ENCODE results near the gene TERC. TPM values are rescaled to one million over a fixed set of nuclear protein-coding genes. Genes with fewer than 3 reads are reported as not detected.
"Not testable (repeated sequence)": the region's sequence is repeated elsewhere in the genome, so short reads cannot be mapped to it uniquely, and the experiment has no call there.

The TERC gene
- total RNA-seq, 2 experiments from 2014 or later: 11.5 to 19.2 TPM

DNA sequence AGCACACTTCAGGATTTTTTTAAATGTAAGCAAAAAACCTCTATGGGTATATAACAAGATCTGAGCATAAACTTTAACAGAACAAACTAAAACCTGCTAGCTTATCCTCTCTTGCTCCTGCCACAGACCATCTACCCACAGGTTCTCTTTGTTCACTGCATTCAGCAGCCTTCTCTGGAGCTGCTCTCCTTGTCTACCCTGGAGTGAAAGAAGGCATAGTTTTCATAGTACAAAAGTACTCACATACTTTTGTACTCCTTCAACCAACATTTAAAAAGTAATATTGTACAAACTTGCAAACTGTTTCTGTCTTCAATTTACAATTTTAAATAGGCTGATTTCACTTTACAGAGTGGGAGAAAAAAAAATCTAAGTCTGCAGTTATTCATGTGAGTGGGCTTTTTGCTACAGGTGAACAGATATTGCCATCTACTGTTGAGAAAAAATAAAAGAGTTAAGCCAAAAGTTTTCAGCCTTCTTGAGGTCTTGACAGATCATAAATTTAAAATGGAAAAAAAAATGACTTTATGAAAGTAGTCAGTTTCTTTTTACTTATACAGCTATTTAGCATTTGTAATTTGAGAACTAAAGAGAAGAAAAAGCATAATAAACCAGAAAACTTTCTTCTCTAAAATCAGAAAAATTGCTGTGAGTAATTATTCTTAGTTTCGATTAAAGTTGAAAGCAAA, 20.4 kb downstream of the TERC start:
- H3K9me3 Mint-ChIP-seq: no peaks in the 10 kb centered on the region
- peaks cover 19% of the 10 kb centered on the region for H3K27me3 Mint-ChIP-seq
- no peaks in the 10 kb centered on the region for H3K36me3 Mint-ChIP-seq
- POLR2A ChIA-PET: no interaction called here
- H3K4me1 Mint-ChIP-seq (ENCODE audit: low read depth): peaks cover 11% of the 10 kb centered on the region
- no peak overlapping the region for H3K4me3 Mint-ChIP-seq
- DNase-seq: no peak
- CTCF ChIA-PET: interaction anchor here (0.6 to 1.9 kb wide), 8 partner anchors 18 to 880 kb away, joined by 3 to 9 read pairs (median 3); no protein-coding TSS in a partner anchor
- H3K27ac Mint-ChIP-seq: no peak overlapping the region
- intact Hi-C loops (cut with micrococcal nuclease): loop anchor here (2.0 to 10.0 kb wide), 3 partner anchors 180 to 596 kb away; no protein-coding TSS in a partner anchor

GRCh38 chr3:169739067-169739466, 25.8 kb downstream of the TERC start:
- POLR2A ChIA-PET: no interaction called here
- H3K36me3 Mint-ChIP-seq: peaks cover 2% of the 10 kb centered on the region
- no peak overlapping the region for H3K4me3 Mint-ChIP-seq

GRCh38 chr3:169731857-169732256, 33.0 kb downstream of the TERC start:
- H3K4me1 Mint-ChIP-seq (ENCODE audit: low read depth); CTCF ChIA-PET; H3K4me3 Mint-ChIP-seq; H3K27ac Mint-ChIP-seq; H3K36me3 Mint-ChIP-seq; POLR2A ChIA-PET; DNase-seq; intact Hi-C loops (cut with micrococcal nuclease): not testable (repeated sequence)
- Mint-ChIP-seq H3K9me3 (peaks cover 33% of the 10 kb centered on the region), H3K27me3 (peaks cover 37% of the 10 kb centered on the region)

More at GRCh38 chr3:169739067-169739466, 25.8 kb downstream of the TERC start:
- no peak for DNase-seq
- peaks cover 6% of the 10 kb centered on the region for H3K27me3 Mint-ChIP-seq
- intact Hi-C loops (cut with micrococcal nuclease): no loop called here
- no peak overlapping the region for H3K27ac Mint-ChIP-seq
- CTCF ChIA-PET: no interaction called here
- H3K4me1 Mint-ChIP-seq (ENCODE audit: low read depth): no peaks in the 10 kb centered on the region
- H3K9me3 Mint-ChIP-seq: peaks cover 25% of the 10 kb centered on the region

GRCh38 chr3:169722724-169723123, 42.1 kb downstream of the TERC start:
- no peak for DNase-seq
- H3K27ac Mint-ChIP-seq: no peak overlapping the region
- peaks cover 3% of the 10 kb centered on the region for H3K9me3 Mint-ChIP-seq
- no peaks in the 10 kb centered on the region for H3K4me1 Mint-ChIP-seq (ENCODE audit: low read depth)
- intact Hi-C loops (cut with micrococcal nuclease): no loop called here
- H3K36me3 Mint-ChIP-seq: no peaks in the 10 kb centered on the region
- ChIA-PET POLR2A (no interaction called here), CTCF (no interaction called here)
- H3K27me3 Mint-ChIP-seq: peaks cover 17% of the 10 kb centered on the region
- H3K4me3 Mint-ChIP-seq: no peak overlapping the region

GRCh38 chr3:169718415-169718814, 46.4 kb downstream of the TERC start:
- DNase-seq; H3K4me3 Mint-ChIP-seq; H3K4me1 Mint-ChIP-seq (ENCODE audit: low read depth); intact Hi-C loops (cut with micrococcal nuclease); H3K36me3 Mint-ChIP-seq; POLR2A ChIA-PET; CTCF ChIA-PET; H3K9me3 Mint-ChIP-seq; H3K27ac Mint-ChIP-seq: not testable (repeated sequence)
- H3K27me3 Mint-ChIP-seq: peaks cover 27% of the 10 kb centered on the region

Other genes starting within 250 kb of the TERC start
- not detected for gene MECOM, start 101.3 kb downstream of the TERC start, total RNA-seq
- 1 to 10 TPM in 1 of 2 experiments, under 1 TPM in 1; 0.76 to 1.0 TPM for gene ACTRT3, start 4.5 kb upstream of the TERC start, total RNA-seq
- 10 to 100 TPM; 12.8 to 14.0 TPM for gene MYNN, start 8.3 kb upstream of the TERC start, total RNA-seq
- gene LRRIQ4, start 47.8 kb upstream of the TERC start, total RNA-seq: under 1 TPM in 1 of 2 experiments, not detected in 1; 0.14 TPM
- gene LRRC34, start 47.8 kb upstream of the TERC start, total RNA-seq: 1 to 10 TPM; 2.8 to 2.9 TPM
- not detected for gene LRRC31, start 104.9 kb upstream of the TERC start, total RNA-seq
- not detected for gene SAMD7, start 146.5 kb upstream of the TERC start, total RNA-seq
- 10 to 100 TPM; 59.7 to 60.7 TPM for gene SEC62, start 201.7 kb upstream of the TERC start, total RNA-seq

Measured in activated CD4-positive, alpha-beta memory T cell treated with anti-CD3 and anti-CD28 coated beads for 36 hours (primary cell).